KMS-11 (cell line): ENCODE data around the gene IMPACT.
A peak's percentile ranks its signal among the peaks of the same experiment; 100 is the strongest.

Experiments used
- H2AFZ ChIP-seq: fragments of 200-600 bp; sonication (generic); 2 replicates; pipeline ENCODE4 v1.6.1; 2016; ENCODE audit warnings: antibody characterized with exemption, mixed run types, low read depth
- H3K27ac ChIP-seq: fragments of 200-600 bp; sonication (generic); 2 replicates; pipeline ENCODE4 v1.6.1; 2016; ENCODE audit warnings: mild to moderate bottlenecking, mixed run types
- H3K27me3 ChIP-seq: fragments of 200-600 bp; sonication (generic); 2 replicates; pipeline ENCODE4 v1.6.1; 2017; ENCODE audit warnings: mild to moderate bottlenecking, low read depth, mixed run types, moderate library complexity; ENCODE audit not compliant: insufficient read depth
- H3K36me3 ChIP-seq: fragments of 200-600 bp; sonication (generic); 2 replicates; pipeline ENCODE4 v1.6.1; 2017; ENCODE audit warnings: mild to moderate bottlenecking, mixed run types; ENCODE audit not compliant: insufficient read depth
- H3K4me1 ChIP-seq: fragments of 200-600 bp; sonication (generic); 2 replicates; pipeline ENCODE4 v1.6.1; 2016; ENCODE audit warnings: mild to moderate bottlenecking, low read depth, mixed run types; ENCODE audit not compliant: poor library complexity, severe bottlenecking
- H3K4me2 ChIP-seq: fragments of 200-600 bp; sonication (generic); 2 replicates; pipeline ENCODE4 v1.7.0; 2016; ENCODE audit warnings: mild to moderate bottlenecking, mixed run types
- H3K4me3 ChIP-seq: fragments of 200-600 bp; sonication (generic); IDR thresholded peaks from 2 replicates; pipeline ENCODE4 v1.6.1; 2017; ENCODE audit warnings: low read depth, low read length, mixed read lengths; ENCODE audit not compliant: insufficient read depth
- H3K79me2 ChIP-seq: fragments of 200-600 bp; sonication (generic); 2 replicates; pipeline ENCODE4 v1.6.1; 2016; ENCODE audit warnings: low read depth, mixed run types; ENCODE audit not compliant: insufficient read depth
- H3K9ac ChIP-seq: fragments of 200-600 bp; sonication (generic); 2 replicates; pipeline ENCODE4 v1.6.1; 2016; ENCODE audit warnings: mild to moderate bottlenecking, mixed run types
- H4K20me1 ChIP-seq: fragments of 200-600 bp; sonication (generic); 2 replicates; pipeline ENCODE4 v1.6.1; 2016; ENCODE audit warnings: mild to moderate bottlenecking, mixed run types; ENCODE audit not compliant: insufficient read depth
- TF ChIP-seq, protein P1 (sequence below): fragments of 200-600 bp; sonication (generic); conservative IDR thresholded peaks from 2 replicates; pipeline ENCODE4 v1.6.1; 2017; ENCODE audit warnings: low read depth, mild to moderate bottlenecking, antibody characterized with exemption, low read length, moderate library complexity, mixed read lengths

The IMPACT gene

GRCh38 chr18:24472591-24472990 lies 46.1 kb downstream of the IMPACT start:
- H4K20me1 ChIP-seq, result no peaks in the 10 kb centered on the region
- TF ChIP-seq, protein P1, sequence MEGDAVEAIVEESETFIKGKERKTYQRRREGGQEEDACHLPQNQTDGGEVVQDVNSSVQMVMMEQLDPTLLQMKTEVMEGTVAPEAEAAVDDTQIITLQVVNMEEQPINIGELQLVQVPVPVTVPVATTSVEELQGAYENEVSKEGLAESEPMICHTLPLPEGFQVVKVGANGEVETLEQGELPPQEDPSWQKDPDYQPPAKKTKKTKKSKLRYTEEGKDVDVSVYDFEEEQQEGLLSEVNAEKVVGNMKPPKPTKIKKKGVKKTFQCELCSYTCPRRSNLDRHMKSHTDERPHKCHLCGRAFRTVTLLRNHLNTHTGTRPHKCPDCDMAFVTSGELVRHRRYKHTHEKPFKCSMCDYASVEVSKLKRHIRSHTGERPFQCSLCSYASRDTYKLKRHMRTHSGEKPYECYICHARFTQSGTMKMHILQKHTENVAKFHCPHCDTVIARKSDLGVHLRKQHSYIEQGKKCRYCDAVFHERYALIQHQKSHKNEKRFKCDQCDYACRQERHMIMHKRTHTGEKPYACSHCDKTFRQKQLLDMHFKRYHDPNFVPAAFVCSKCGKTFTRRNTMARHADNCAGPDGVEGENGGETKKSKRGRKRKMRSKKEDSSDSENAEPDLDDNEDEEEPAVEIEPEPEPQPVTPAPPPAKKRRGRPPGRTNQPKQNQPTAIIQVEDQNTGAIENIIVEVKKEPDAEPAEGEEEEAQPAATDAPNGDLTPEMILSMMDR, result no peak
- no peak overlapping the region for H3K4me3 ChIP-seq
- H3K4me2 ChIP-seq, result no peak overlapping the region
- no peaks in the 10 kb centered on the region for H3K27me3 ChIP-seq
- H3K27ac ChIP-seq, result no peak overlapping the region
- H3K9ac ChIP-seq, result no peak overlapping the region
- no peak overlapping the region for H2AFZ ChIP-seq
- no peaks in the 10 kb centered on the region for H3K79me2 ChIP-seq
- peaks cover 35% of the 10 kb centered on the region for H3K4me1 ChIP-seq
- no peaks in the 10 kb centered on the region for H3K36me3 ChIP-seq

DNA sequence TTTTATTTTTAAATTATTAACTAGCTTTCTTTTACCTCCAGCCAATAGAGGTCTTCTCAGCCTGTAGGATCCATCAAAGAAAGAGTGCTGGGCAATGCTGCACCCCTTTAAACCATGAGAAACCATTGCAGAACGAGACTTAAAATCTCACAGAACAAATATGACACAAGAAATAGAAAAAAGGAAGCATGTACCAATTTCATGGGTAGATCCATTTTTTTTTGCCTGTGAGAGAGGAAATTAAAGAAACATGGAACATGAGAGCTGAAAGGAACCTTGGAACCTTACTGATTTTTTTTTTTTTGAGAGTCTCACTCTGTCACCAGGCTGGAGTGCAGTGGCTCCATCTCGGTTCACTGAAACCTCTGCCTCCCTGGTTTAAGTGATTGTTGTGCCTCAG lies 47.9 kb downstream of the IMPACT start:
- Histone ChIP-seq H3K4me3 (no peak overlapping the region), H2AFZ (no peak overlapping the region), H3K36me3 (no peaks in the 10 kb centered on the region), H3K4me1 (peaks cover 35% of the 10 kb centered on the region), H3K27ac (no peak overlapping the region), H3K79me2 (no peaks in the 10 kb centered on the region), H3K4me2 (no peak overlapping the region), H4K20me1 (no peaks in the 10 kb centered on the region), H3K9ac (no peak overlapping the region), H3K27me3 (no peaks in the 10 kb centered on the region)
- TF ChIP-seq, protein P1, result no peak

DNA sequence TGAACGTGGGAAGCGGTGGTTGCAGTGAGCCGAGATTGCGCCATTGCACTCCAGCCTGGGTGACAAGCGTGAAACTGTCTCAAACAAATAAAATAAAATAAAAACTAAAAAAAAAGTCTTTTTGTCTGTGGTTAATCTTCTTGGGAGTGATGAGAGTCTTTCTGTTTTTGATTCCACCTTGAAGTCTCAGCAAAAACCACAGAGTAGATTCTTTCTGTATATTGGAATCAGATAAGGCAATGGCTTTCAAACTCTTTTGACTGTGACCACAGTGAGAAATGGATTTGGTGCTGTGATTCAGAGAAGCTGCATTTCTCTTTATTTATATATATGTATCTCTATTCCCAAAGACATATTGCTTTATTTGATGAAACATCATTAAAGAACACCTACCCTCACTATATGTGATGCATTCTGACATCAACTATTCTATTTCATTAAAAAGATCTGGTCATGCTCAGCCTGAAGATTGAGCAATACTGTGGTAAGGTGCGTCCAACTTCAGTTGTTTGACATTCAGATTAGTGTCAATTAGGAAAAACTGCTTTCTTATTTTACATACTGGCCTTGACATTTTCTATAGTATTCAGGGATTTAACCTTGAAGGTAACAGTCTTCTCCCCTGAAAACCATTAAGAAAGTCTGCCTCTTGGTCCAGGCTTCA lies 49.6 kb downstream of the IMPACT start:
- Histone ChIP-seq H4K20me1 (no peaks in the 10 kb centered on the region), H3K4me3 (no peak overlapping the region), H3K4me2 (peak overlapping the region; percentile 46), H3K27ac (peak overlapping the region; percentile 26; the same call in 1 of the 2 replicates), H2AFZ (no peak overlapping the region; the same call in 1 of the 2 replicates), H3K27me3 (no peaks in the 10 kb centered on the region), H3K79me2 (no peaks in the 10 kb centered on the region), H3K9ac (no peak overlapping the region), H3K4me1 (peaks cover 35% of the 10 kb centered on the region), H3K36me3 (no peaks in the 10 kb centered on the region)
- TF ChIP-seq, protein P1, result no peak

- H3K79me2 ChIP-seq, result no peaks in the 10 kb centered on the region
- H3K27me3 ChIP-seq, result no peaks in the 10 kb centered on the region
- H2AFZ ChIP-seq, result no peak overlapping the region
- H3K4me1 ChIP-seq, result peaks cover 32% of the 10 kb centered on the region
- H3K36me3 ChIP-seq, result no peaks in the 10 kb centered on the region
- no peak overlapping the region for H3K4me3 ChIP-seq
- H4K20me1 ChIP-seq, result no peaks in the 10 kb centered on the region
- TF ChIP-seq, protein P1, result no peak
- H3K27ac ChIP-seq, result no peak overlapping the region
- H3K4me2 ChIP-seq, result no peak overlapping the region
- H3K9ac ChIP-seq, result no peak overlapping the region
Measured at GRCh38 chr18:24479371-24479770, 52.9 kb downstream of the IMPACT start.
